Naive B cell (primary cell): ENCODE results near the gene WFDC12. TPM values are rescaled to one million over a fixed set of nuclear protein-coding genes. Genes with fewer than 3 reads are reported as not detected.

Experiments used
- ATAC-seq, 2 donors: fragments of 150-1000 bp; cut with Tn5 transposase; 2 replicates each; pipeline ENCODE4 v1.10.0; 2021; ENCODE audit warnings: low read depth in 2 of 2, mild to moderate bottlenecking in 2 of 2, moderate library complexity in 2 of 2
- DNase-seq: peaks from one replicate; pipeline ENCODE4 v3.0.0; 2022
- H3K27ac Mint-ChIP-seq, 6 donors: one replicate each; pipeline ENCODE4 v1.8.0; 2020 to 2022; ENCODE audit warnings: mild to moderate bottlenecking in 6 of 6, mixed read lengths in 6 of 6, moderate library complexity in 5 of 6, inconsistent platforms in 2 of 6
- H3K27me3 Mint-ChIP-seq, 3 donors: one replicate each; pipeline ENCODE4 v1.8.0; 2021 to 2022; ENCODE audit warnings: mixed read lengths in 3 of 3, mild to moderate bottlenecking in 1 of 3
- H3K36me3 Mint-ChIP-seq, 2 donors: one replicate each; pipeline ENCODE4 v1.8.0; 2020 to 2022; ENCODE audit warnings: mixed read lengths in 2 of 2, inconsistent platforms in 1 of 2, mild to moderate bottlenecking in 1 of 2
- H3K4me1 Mint-ChIP-seq, 3 donors: one replicate each; pipeline ENCODE4 v1.8.0; 2020 to 2022; ENCODE audit warnings: mixed read lengths in 3 of 3, inconsistent platforms in 1 of 3, mild to moderate bottlenecking in 1 of 3, moderate library complexity in 1 of 3
- H3K4me3 Mint-ChIP-seq, 8 donors: one replicate each; pipeline ENCODE4 v1.8.0; 2020 to 2022; ENCODE audit warnings: mild to moderate bottlenecking in 8 of 8, mixed read lengths in 8 of 8, moderate library complexity in 8 of 8, inconsistent platforms in 2 of 8
- H3K9me3 Mint-ChIP-seq, 7 donors: one replicate each; pipeline ENCODE4 v1.8.0; 2020 to 2022; ENCODE audit warnings: mixed read lengths in 7 of 7, mild to moderate bottlenecking in 5 of 7, inconsistent platforms in 2 of 7, moderate library complexity in 1 of 7
- polyA plus RNA-seq, 6 donors: library from polyadenylated mRNA; unstranded; fragments of 300-500 nt; fragmentation: Illumina TruSeq; gene quantifications; one replicate each; pipeline ENCODE4 v1.2.3, GENCODE V29; 2021; ENCODE audit warnings: low read depth in 6 of 6

The WFDC12 gene
- polyA plus RNA-seq, 6 donors from 2014 or later = not detected

GRCh38 chr20:45095805-45096238, 28.4 kb downstream of the WFDC12 start:
- Mint-ChIP-seq H3K4me3 (peak overlapping the region in 1 of 8 donors; percentile 9), H3K4me1 (peaks cover 10 to 40% (median 21%) of the 10 kb centered on the region in 3 donors), H3K9me3 (no peaks in the 10 kb centered on the region), H3K27ac (peak overlapping the region in 3 of 6 donors; percentile 25 to 47 (median 28)), H3K36me3 (no peaks in the 10 kb centered on the region), H3K27me3 (peaks cover 33 to 39% (median 35%) of the 10 kb centered on the region in 3 donors)
- DNase-seq = peak; percentile 55
- peak; percentile 47 to 65 for ATAC-seq

DNA sequence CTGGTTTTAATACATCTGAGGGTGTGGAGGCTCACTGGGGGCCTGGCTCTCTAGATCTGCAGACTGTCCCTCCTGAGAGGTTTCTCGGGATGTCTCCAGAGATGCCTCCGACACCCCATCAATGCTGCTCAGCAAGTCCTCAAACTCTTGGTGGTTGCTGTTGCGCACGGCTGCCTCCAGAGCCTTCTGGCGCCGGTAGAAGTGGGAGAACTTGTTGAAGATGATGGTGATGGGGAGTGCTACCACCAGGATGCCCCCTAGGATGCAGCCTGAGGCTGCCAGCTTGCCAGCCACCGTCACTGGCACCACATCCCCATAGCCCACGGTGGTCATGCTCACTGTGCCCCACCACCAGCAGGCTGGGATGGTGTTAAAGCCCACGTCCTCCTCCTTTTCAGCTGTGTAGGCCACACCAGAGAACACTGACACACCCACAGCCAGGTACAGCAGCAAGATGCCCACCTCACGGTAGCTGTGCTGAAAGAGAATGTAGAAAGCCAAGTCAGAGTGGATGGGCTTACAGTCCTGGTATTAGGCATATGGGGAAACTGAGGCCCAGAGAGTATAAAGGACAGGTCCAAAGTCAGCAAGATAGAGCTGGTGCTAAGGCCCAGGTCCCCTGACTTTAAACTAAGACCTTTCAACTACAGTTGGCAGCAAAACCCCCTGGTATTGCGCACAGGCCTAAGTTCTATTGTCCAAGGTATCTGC, 29.2 kb downstream of the WFDC12 start:
- Mint-ChIP-seq H3K27ac (no peak overlapping the region), H3K4me3 (no peak overlapping the region), H3K36me3 (no peaks in the 10 kb centered on the region), H3K27me3 (peaks cover 27 to 31% (median 27%) of the 10 kb centered on the region in 3 donors), H3K9me3 (no peaks in the 10 kb centered on the region), H3K4me1 (peaks cover 4 to 34% (median 19%) of the 10 kb centered on the region in 3 donors)
- ATAC-seq = no peak
- DNase-seq = no peak

DNA sequence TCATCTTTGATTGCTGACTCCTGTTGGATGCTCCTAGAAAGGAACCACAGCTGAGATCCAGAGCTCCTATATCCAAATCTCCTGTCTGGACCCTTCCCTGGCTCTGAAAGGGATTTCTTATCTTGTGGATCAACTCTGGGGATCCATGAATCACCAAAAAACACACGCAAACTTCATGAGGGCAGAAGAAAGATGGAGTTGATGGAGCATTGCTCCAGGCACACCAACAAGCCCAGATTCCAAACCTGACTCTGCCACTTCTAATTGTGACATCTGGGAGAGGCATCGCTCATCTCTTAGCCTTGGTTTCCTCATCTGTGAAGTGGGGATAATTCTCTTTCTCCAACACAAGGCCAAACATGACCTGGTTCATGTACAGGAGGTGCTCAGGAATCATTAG, 30.1 kb downstream of the WFDC12 start:
- no peaks in the 10 kb centered on the region for H3K9me3 Mint-ChIP-seq
- H3K27ac Mint-ChIP-seq = peak overlapping the region in 2 of 6 donors; percentile 39 to 60
- H3K27me3 Mint-ChIP-seq = peaks cover 19 to 23% (median 19%) of the 10 kb centered on the region in 3 donors
- no peak for ATAC-seq
- H3K4me1 Mint-ChIP-seq = peaks cover 4 to 30% (median 17%) of the 10 kb centered on the region in 3 donors
- no peak for DNase-seq
- no peaks in the 10 kb centered on the region for H3K36me3 Mint-ChIP-seq
- H3K4me3 Mint-ChIP-seq = no peak overlapping the region

DNA sequence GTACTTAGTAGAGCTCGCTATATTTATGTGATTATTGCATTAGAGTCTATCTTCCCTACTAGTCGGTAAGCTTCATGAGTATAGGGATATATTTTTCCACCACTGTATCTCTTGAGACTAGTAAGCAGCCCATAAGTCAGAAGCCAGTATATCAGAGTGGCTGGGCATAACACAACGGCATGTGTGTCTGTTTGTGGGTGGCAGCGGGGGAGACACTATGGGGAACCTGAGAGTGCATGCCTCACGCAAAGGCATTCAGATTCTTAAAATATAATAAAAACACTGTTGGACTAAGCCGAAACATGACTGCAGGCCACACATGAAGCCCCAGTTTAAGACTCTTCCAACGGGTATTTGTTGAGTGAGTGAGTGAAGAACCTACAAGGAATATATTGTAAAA, 31.4 kb downstream of the WFDC12 start:
- Mint-ChIP-seq H3K36me3 (no peaks in the 10 kb centered on the region), H3K9me3 (no peaks in the 10 kb centered on the region), H3K27me3 (peaks cover 13 to 16% (median 13%) of the 10 kb centered on the region in 3 donors), H3K27ac (peak overlapping the region in 2 of 6 donors; percentile 21 to 50), H3K4me3 (no peak overlapping the region), H3K4me1 (peaks cover 8 to 26% (median 20%) of the 10 kb centered on the region in 3 donors)
- no peak for DNase-seq
- no peak for ATAC-seq

- Mint-ChIP-seq H3K4me1 (peaks cover 16 to 30% (median 25%) of the 10 kb centered on the region in 3 donors), H3K27ac (peak overlapping the region in 1 of 6 donors; percentile 76), H3K36me3 (peaks cover 4 to 5% of the 10 kb centered on the region in 2 donors), H3K4me3 (no peak overlapping the region), H3K9me3 (peaks cover 0 to 3% (median 0%) of the 10 kb centered on the region in 7 donors), H3K27me3 (peaks cover under 1% of the 10 kb centered on the region in 3 donors)
- no peak for ATAC-seq
- DNase-seq = no peak
These were observed 32.9 kb downstream of the WFDC12 start for GRCh38 chr20:45091366-45091765.

- H3K9me3 Mint-ChIP-seq = peaks cover 0 to 4% (median 0%) of the 10 kb centered on the region in 7 donors
- ATAC-seq = no peak
- peaks cover 11 to 12% of the 10 kb centered on the region in 2 donors for H3K36me3 Mint-ChIP-seq
- no peak for DNase-seq
- H3K4me3 Mint-ChIP-seq = no peak overlapping the region
- H3K4me1 Mint-ChIP-seq = peaks cover 24 to 35% (median 30%) of the 10 kb centered on the region in 3 donors
- H3K27me3 Mint-ChIP-seq = no peaks in the 10 kb centered on the region
- H3K27ac Mint-ChIP-seq = peak overlapping the region in 1 of 6 donors; percentile 28
These were observed 33.8 kb downstream of the WFDC12 start for GRCh38 chr20:45090481-45090880.

DNA sequence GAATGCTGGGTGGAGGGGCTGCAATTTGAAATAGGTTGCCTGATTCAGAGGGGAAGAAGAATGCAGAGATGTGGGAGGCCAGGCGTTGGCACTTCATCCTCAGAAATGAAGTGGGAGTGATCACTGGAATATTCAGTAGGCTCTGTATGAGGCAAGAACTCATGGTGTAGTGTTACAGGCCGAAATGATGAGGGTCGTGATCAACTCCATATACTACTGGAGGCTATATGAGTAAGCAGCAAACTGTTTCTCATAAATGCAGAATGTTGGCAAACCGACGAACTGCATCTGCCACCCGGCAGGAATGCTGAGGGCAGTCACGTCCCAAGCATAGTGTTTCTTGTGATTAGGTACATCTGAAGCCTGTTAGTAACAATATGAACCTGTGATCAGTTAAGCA, 36.0 kb downstream of the WFDC12 start:
- Mint-ChIP-seq H3K9me3 (peaks cover 0 to 4% (median 0%) of the 10 kb centered on the region in 7 donors), H3K36me3 (peaks cover 11 to 14% of the 10 kb centered on the region in 2 donors), H3K27ac (peak overlapping the region in 3 of 6 donors; percentile 40 to 70 (median 70)), H3K4me3 (no peak overlapping the region), H3K27me3 (no peaks in the 10 kb centered on the region), H3K4me1 (peaks cover 27 to 35% (median 34%) of the 10 kb centered on the region in 3 donors)
- ATAC-seq (no peak), DNase-seq (no peak)

DNA sequence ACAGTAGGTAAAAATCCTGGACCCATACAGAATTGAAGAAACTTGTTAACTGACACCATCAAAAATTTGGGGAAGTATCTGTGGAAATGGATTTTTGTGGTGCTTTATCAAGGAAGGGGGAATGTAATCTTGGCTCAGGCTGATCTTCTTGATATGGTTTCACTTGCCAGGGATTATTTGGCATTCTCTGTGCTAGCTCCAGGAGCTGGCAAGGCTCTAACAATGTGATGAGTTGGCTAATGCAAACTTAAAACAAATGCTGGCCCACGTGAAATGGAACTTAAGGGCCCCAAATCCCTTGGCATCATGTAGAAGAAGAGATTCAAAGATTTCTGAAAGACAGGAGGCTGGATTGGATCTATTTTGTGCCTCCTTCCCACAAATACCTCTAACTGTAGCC, 36.5 kb downstream of the WFDC12 start:
- no peak for DNase-seq
- Mint-ChIP-seq H3K27ac (peak overlapping the region in 4 of 6 donors; percentile 40 to 70 (median 61)), H3K27me3 (no peaks in the 10 kb centered on the region), H3K4me3 (no peak overlapping the region), H3K9me3 (peaks cover 0 to 8% (median under 1%) of the 10 kb centered on the region in 7 donors), H3K4me1 (peaks cover 29 to 38% (median 34%) of the 10 kb centered on the region in 3 donors), H3K36me3 (peaks cover 14 to 19% of the 10 kb centered on the region in 2 donors)
- no peak for ATAC-seq

DNA sequence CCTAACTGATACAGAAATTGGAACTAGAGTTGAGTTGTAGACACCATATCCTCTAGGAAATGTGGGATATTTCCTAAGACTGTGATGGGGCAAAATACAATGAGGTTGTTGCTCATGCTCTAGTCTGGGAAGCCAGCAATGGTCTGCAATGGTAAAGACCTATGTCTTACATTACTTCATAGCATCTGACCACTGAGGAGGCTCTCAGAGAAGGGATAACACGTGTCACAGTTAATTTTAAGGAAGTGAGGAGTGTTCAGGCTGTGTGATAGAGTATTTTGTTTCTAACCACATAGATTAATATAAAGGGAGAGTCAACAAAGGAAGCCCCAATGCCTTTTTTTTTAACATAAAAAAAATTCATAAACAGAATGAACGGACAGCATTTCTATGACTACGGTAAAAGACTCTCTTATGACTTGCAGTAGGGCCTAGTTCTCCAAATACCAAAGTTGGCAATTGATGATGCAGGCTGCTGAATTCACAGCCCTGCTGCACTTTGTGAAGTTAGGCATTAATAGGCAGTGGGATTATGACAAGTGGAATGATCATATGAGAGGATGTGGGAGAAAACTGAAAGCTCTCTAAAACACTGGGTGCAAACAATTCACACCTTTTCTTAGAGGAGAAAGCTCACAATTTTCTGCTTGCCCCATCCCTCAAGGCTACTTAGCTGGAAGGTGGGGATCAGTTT, 37.0 kb downstream of the WFDC12 start:
- ATAC-seq (peak; percentile 51 to 73), DNase-seq (no peak)
- H3K4me3 Mint-ChIP-seq = no peak overlapping the region
- no peaks in the 10 kb centered on the region for H3K27me3 Mint-ChIP-seq
- peaks cover 0 to 14% (median 6%) of the 10 kb centered on the region in 7 donors for H3K9me3 Mint-ChIP-seq
- peaks cover 31 to 41% (median 34%) of the 10 kb centered on the region in 3 donors for H3K4me1 Mint-ChIP-seq
- H3K36me3 Mint-ChIP-seq = peaks cover 19 to 24% of the 10 kb centered on the region in 2 donors
- H3K27ac Mint-ChIP-seq = peak overlapping the region in 4 of 6 donors; percentile 51 to 78 (median 61)

GRCh38 chr20:45085867-45086266, 38.4 kb downstream of the WFDC12 start:
- ATAC-seq (no peak), DNase-seq (no peak)
- peaks cover 31 to 41% (median 31%) of the 10 kb centered on the region in 3 donors for H3K4me1 Mint-ChIP-seq
- peak overlapping the region in 5 of 6 donors; percentile 2 to 91 (median 76) for H3K27ac Mint-ChIP-seq
- peaks cover 30 to 38% of the 10 kb centered on the region in 2 donors for H3K36me3 Mint-ChIP-seq
- H3K9me3 Mint-ChIP-seq = peaks cover 2 to 22% (median 11%) of the 10 kb centered on the region in 7 donors
- H3K27me3 Mint-ChIP-seq = no peaks in the 10 kb centered on the region
- no peak overlapping the region for H3K4me3 Mint-ChIP-seq

- no peak for ATAC-seq
- Mint-ChIP-seq H3K36me3 (peaks cover 36 to 44% of the 10 kb centered on the region in 2 donors), H3K4me3 (no peak overlapping the region), H3K4me1 (peaks cover 31 to 36% (median 31%) of the 10 kb centered on the region in 3 donors), H3K27me3 (no peaks in the 10 kb centered on the region), H3K27ac (peak overlapping the region; percentile 24 to 91 (median 74)), H3K9me3 (peaks cover 2 to 22% (median 12%) of the 10 kb centered on the region in 7 donors)
- no peak for DNase-seq
These were observed 39.0 kb downstream of the WFDC12 start for GRCh38 chr20:45085289-45085688.

GRCh38 chr20:45083127-45083526, 41.1 kb downstream of the WFDC12 start:
- H3K27me3 Mint-ChIP-seq = no peaks in the 10 kb centered on the region
- peaks cover 2 to 22% (median 12%) of the 10 kb centered on the region in 7 donors for H3K9me3 Mint-ChIP-seq
- ATAC-seq (no peak), DNase-seq (no peak)
- no peak overlapping the region for H3K4me3 Mint-ChIP-seq
- H3K4me1 Mint-ChIP-seq = peaks cover 30 to 34% (median 33%) of the 10 kb centered on the region in 3 donors
- peaks cover 45 to 51% of the 10 kb centered on the region in 2 donors for H3K36me3 Mint-ChIP-seq
- H3K27ac Mint-ChIP-seq = peak overlapping the region in 4 of 6 donors; percentile 6 to 89 (median 50)

GRCh38 chr20:45082468-45082867, 41.8 kb downstream of the WFDC12 start:
- Mint-ChIP-seq H3K4me1 (peaks cover 25 to 27% (median 27%) of the 10 kb centered on the region in 3 donors), H3K4me3 (no peak overlapping the region), H3K27me3 (no peaks in the 10 kb centered on the region), H3K9me3 (peaks cover 2 to 22% (median 12%) of the 10 kb centered on the region in 7 donors), H3K27ac (peak overlapping the region in 1 of 6 donors; percentile 23), H3K36me3 (peaks cover 45 to 51% of the 10 kb centered on the region in 2 donors)
- DNase-seq (no peak), ATAC-seq (no peak)
